MM.1S (cell line): ENCODE results near the gene CASTOR2.

Experiments used
- DNase-seq: peaks from one replicate; pipeline ENCODE4 v3.0.0-alpha.2; 2015
- H2AFZ ChIP-seq: fragments of 300-600 bp; sonication (generic); 2 replicates; pipeline ENCODE4 v1.6.0; 2016; ENCODE audit warnings: antibody characterized with exemption, low read length
- H3F3A ChIP-seq: fragments of 300-600 bp; sonication (generic); 2 replicates; pipeline ENCODE4 v1.6.1; 2016; ENCODE audit warnings: mild to moderate bottlenecking, antibody characterized with exemption, low read length, moderate library complexity, mixed read lengths; ENCODE audit not compliant: insufficient read depth
- H3K27ac ChIP-seq: fragments of 300-600 bp; sonication (generic); 2 replicates; pipeline ENCODE4 v1.5.1; 2016; ENCODE audit warnings: mild to moderate bottlenecking, low read length
- H3K27me3 ChIP-seq: fragments of 300-600 bp; sonication (generic); replicated peaks from 2 replicates; pipeline ENCODE4 v1.6.0; 2016; ENCODE audit warnings: low read length; ENCODE audit not compliant: insufficient read depth
- H3K36me3 ChIP-seq: fragments of 300-600 bp; sonication (generic); replicated peaks from 2 replicates; pipeline ENCODE4 v1.6.1; 2016; ENCODE audit warnings: mild to moderate bottlenecking, low read length, mixed read lengths; ENCODE audit not compliant: insufficient read depth
- H3K4me1 ChIP-seq: fragments of 300-600 bp; sonication (generic); 2 replicates; pipeline ENCODE4 v1.6.1; 2016; ENCODE audit warnings: low read length, mixed read lengths
- H3K4me2 ChIP-seq: fragments of 300-600 bp; sonication (generic); 2 replicates; pipeline ENCODE4 v1.6.0; 2016; ENCODE audit warnings: low read depth, low read length
- H3K4me3 ChIP-seq: fragments of 300-600 bp; sonication (generic); 2 replicates; pipeline ENCODE4 v1.5.1; 2016; ENCODE audit warnings: low read length, mixed read lengths
- H3K79me2 ChIP-seq: fragments of 300-600 bp; sonication (generic); 2 replicates; pipeline ENCODE4 v1.6.1; 2016; ENCODE audit warnings: mixed run types, low read length, mixed read lengths
- H3K9ac ChIP-seq: fragments of 300-600 bp; sonication (generic); 2 replicates; pipeline ENCODE4 v1.6.1; 2016; ENCODE audit warnings: low read length, mixed read lengths
- H3K9me2 ChIP-seq: fragments of 300-600 bp; sonication (generic); replicated peaks from 2 replicates; pipeline ENCODE4 v1.6.1; 2016; ENCODE audit warnings: mild to moderate bottlenecking, low read length, mixed read lengths; ENCODE audit not compliant: insufficient read depth
- H3K9me3 ChIP-seq: fragments of 300-600 bp; sonication (generic); replicated peaks from 2 replicates; pipeline ENCODE4 v1.6.1; 2016; ENCODE audit warnings: mild to moderate bottlenecking, low read length, mixed read lengths; ENCODE audit not compliant: insufficient read depth
- H4K20me1 ChIP-seq: fragments of 300-600 bp; sonication (generic); 2 replicates; pipeline ENCODE4 v1.6.1; 2016; ENCODE audit warnings: mild to moderate bottlenecking, low read length, moderate library complexity, mixed read lengths; ENCODE audit not compliant: insufficient read depth
- CTCF ChIP-seq: fragments of 300-600 bp; sonication (generic); IDR thresholded peaks from 2 replicates; pipeline ENCODE4 v1.5.1; 2016; ENCODE audit warnings: antibody characterized with exemption, low read length, mixed read lengths
- EZH2 ChIP-seq: fragments of 300-600 bp; sonication (generic); optimal IDR thresholded peaks from 2 replicates; pipeline ENCODE3; 2017; ENCODE audit warnings: low read depth, mild to moderate bottlenecking, antibody characterized with exemption, low read length, mixed read lengths
- EZH2phosphoT487 ChIP-seq: fragments of 300-600 bp; sonication (generic); IDR thresholded peaks from 2 replicates; pipeline ENCODE4 v1.6.1; 2018; ENCODE audit warnings: antibody characterized with exemption, low read length

Gene CASTOR2

GRCh38 chr7:75033064-75033463, 68.6 kb downstream of the CASTOR2 start:
- Histone ChIP-seq H3K27me3 (no peaks in the 10 kb centered on the region), H3K36me3 (no peaks in the 10 kb centered on the region), H2AFZ (no peak overlapping the region), H4K20me1 (no peaks in the 10 kb centered on the region), H3K79me2 (no peaks in the 10 kb centered on the region), H3K9ac (no peak overlapping the region), H3K9me3 (no peaks in the 10 kb centered on the region), H3K4me2 (no peak overlapping the region), H3K4me1 (no peaks in the 10 kb centered on the region), H3K4me3 (no peak overlapping the region), H3K9me2 (no peaks in the 10 kb centered on the region), H3K27ac (no peak overlapping the region), H3F3A (no peaks in the 10 kb centered on the region)
- TF ChIP-seq CTCF: no peak
- TF ChIP-seq EZH2phosphoT487: no peak
- no peak for TF ChIP-seq EZH2
- DNase-seq: no peak

GRCh38 chr7:75033826-75034225, 69.3 kb downstream of the CASTOR2 start:
- no peaks in the 10 kb centered on the region for H3K9me3 ChIP-seq
- H3K27me3 ChIP-seq: no peaks in the 10 kb centered on the region
- DNase-seq: no peak
- H3F3A ChIP-seq: no peaks in the 10 kb centered on the region
- no peaks in the 10 kb centered on the region for H3K79me2 ChIP-seq
- no peaks in the 10 kb centered on the region for H3K36me3 ChIP-seq
- no peaks in the 10 kb centered on the region for H4K20me1 ChIP-seq
- no peaks in the 10 kb centered on the region for H3K4me1 ChIP-seq
- no peak overlapping the region for H2AFZ ChIP-seq
- no peak overlapping the region for H3K4me2 ChIP-seq
- TF ChIP-seq CTCF (no peak), EZH2 (no peak), EZH2phosphoT487 (no peak)
- H3K4me3 ChIP-seq: no peak overlapping the region
- H3K9ac ChIP-seq: no peak overlapping the region
- H3K27ac ChIP-seq: no peak overlapping the region
- no peaks in the 10 kb centered on the region for H3K9me2 ChIP-seq

- no peak for DNase-seq
- Histone ChIP-seq H3K4me2 (no peak overlapping the region), H3K36me3 (no peaks in the 10 kb centered on the region), H3K27me3 (no peaks in the 10 kb centered on the region), H3K9me3 (no peaks in the 10 kb centered on the region), H4K20me1 (no peaks in the 10 kb centered on the region), H3K27ac (no peak overlapping the region), H3K4me1 (peaks cover 15% of the 10 kb centered on the region; the same call in 1 of the 2 replicates), H2AFZ (no peak overlapping the region), H3K9ac (no peak overlapping the region), H3K4me3 (no peak overlapping the region), H3K9me2 (no peaks in the 10 kb centered on the region), H3F3A (peaks cover 4% of the 10 kb centered on the region; the same call in 1 of the 2 replicates), H3K79me2 (no peaks in the 10 kb centered on the region)
- TF ChIP-seq EZH2 (no peak), EZH2phosphoT487 (no peak), CTCF (no peak)
Observed at GRCh38 chr7:75038508-75038907, 74.0 kb downstream of the CASTOR2 start.
